NCI-H82 (cell line): ENCODE data around the gene RANBP3L.
A peak's percentile ranks its signal among the peaks of the same experiment; 100 is the strongest.
"Not testable (repeated sequence)": the region's sequence is repeated elsewhere in the genome, so short reads cannot be mapped to it uniquely, and the experiment has no call there.

Source experiments
- DNase-seq: peaks from one replicate; lab custom pipeline; 2025; lab: John Stamatoyannopoulos, UW

RANBP3L gene, protein sequence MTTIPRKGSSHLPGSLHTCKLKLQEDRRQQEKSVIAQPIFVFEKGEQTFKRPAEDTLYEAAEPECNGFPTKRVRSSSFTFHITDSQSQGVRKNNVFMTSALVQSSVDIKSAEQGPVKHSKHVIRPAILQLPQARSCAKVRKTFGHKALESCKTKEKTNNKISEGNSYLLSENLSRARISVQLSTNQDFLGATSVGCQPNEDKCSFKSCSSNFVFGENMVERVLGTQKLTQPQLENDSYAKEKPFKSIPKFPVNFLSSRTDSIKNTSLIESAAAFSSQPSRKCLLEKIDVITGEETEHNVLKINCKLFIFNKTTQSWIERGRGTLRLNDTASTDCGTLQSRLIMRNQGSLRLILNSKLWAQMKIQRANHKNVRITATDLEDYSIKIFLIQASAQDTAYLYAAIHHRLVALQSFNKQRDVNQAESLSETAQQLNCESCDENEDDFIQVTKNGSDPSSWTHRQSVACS

DNA sequence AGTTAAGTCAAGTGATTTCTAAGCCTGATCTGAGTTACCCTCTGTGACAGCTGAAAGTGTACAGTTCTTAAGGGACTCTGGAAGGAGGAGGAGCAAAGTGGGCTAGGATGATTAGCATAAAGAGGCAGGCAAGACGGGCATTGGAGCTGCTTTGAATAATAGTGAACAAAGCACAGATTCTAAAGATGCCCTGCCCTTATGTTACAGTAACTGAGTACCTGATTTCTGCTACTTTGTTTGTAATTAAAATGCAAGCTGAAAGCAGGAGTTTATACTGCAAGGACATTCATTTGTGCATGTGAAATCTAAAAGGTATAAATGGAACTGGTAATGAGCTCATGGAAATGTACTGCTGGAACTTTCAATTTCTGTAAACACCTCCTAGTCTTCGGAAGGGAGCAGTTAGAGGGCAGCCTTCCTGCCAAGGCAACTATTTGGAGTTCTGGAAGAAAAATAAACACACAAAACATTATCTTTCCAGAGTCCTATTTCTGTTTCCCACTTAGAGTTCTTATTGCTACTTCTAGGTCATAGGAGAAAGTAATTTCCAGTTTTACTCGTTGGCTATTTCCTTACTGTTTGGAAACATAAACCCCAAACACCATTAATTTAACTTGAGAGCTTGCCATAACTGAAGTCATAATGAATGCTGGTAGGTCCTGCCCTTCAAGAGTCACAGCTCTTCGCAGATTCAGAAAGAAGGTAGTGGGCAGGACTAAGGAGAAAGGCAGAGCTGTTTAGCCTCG is at the start of gene RANBP3L:
RANBP3L (minus strand) TSS at position 45 of the 746 bp plus-strand sequence. CDS start 486 bp downstream, outside the sequence.
- peak; percentile 64 for DNase-seq

- no peak for DNase-seq
These were observed 45.4 kb upstream of the RANBP3L start for GRCh38 chr5:36346896-36347690.

DNA sequence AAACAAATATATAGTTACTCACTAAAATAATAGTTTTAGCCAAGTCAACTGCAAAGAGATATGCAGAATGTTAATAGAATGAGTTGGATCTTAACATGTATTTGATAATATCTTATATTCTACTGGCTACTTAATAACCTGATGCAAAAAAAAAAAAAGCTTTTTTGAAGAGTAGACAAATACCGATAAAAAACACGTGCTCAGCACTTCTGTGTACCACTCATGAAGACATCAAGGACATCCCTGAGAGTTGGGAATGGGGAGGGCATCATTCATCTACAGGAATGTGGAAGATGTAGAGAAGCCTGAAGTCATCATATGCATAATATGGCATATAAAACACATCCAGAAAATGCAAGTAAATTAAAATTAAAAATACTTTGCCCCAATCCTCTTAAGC is 43.2 kb upstream of the RANBP3L start:
- no peak for DNase-seq

DNA sequence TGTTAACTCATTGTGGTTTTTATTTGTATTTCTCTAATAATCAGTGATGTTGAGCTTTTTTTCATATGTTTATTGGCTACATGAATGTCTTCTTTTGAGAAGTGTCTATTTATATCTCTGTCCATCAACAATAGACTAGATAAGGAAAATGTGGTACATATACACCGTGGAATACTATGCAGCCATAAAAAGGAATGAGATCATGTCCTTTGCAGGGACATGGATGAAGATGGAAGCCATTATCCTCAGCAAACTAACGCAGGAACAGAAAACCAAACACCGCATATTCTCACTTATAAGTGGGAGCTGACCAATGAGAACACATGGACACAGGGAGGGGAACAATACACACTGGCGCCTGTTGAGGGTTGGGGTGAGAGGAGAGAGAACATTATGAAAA is 40.0 kb upstream of the RANBP3L start:
- DNase-seq, result not testable (repeated sequence)

GRCh38 chr5:36337597-36337996 is 35.9 kb upstream of the RANBP3L start:
- no peak for DNase-seq

GRCh38 chr5:36334315-36334714 is 32.6 kb upstream of the RANBP3L start:
- no peak for DNase-seq

GRCh38 chr5:36332720-36333119 is 31.0 kb upstream of the RANBP3L start:
- DNase-seq, result not testable (repeated sequence)

DNA sequence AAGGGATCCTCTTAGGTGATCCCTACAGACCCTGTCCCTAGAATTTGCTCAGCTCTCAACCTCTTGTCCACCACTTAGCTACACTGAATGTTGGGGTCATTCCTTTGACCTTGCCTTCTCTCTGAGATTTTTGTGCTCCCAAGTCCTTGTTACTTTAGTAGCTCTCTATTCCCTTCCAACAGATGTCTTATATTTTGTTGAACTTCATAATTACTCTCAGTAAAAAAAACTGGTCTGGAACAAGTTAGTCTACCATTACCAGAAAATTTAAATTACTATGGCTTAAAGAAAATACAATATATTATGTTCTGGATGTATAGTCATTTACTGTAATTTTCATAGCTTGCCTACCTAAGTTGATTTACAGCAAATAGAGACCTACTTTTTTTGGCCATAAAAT is 23.5 kb upstream of the RANBP3L start:
- no peak for DNase-seq

DNA sequence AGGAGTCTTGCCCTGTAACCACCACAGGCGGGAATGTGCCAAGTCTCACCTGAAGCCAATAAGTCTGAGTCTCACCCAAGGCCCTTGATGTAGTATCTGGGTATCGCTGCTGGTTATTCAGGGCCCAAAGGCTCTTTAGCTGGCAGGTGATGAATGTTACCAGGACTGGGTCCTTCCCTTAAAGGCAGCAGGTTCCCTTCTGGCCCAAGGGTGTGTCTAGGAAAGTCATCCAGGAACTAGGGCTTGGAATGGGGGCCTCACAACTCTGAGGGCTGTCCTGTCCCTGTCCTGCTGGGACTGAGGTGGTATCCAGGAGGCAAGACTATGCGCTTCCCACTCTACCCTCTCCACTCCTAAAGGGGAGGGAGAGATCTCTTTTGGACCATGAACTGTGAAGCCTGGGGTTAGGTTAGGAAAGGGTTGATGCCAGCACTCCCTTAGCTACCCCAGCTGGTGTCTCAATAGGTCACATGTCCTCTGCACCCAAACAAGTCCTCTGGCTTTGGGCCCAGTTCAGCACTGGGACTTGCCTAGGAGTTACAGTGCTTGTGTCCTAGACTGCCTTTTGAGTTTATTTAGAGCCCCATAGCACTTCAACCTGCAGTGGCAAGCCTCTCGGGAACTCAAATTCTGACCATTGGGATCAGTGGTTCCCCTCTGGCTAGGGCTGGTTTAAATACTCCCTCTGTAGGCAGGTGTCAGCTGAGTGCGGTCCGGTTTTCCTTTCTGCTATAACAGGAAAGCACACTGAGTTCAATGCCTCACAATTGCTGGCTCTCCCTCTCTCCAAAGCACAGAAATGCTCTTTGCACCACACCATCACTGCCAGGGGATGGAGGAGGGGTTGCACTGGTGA is 22.5 kb upstream of the RANBP3L start:
- no peak for DNase-seq

DNA sequence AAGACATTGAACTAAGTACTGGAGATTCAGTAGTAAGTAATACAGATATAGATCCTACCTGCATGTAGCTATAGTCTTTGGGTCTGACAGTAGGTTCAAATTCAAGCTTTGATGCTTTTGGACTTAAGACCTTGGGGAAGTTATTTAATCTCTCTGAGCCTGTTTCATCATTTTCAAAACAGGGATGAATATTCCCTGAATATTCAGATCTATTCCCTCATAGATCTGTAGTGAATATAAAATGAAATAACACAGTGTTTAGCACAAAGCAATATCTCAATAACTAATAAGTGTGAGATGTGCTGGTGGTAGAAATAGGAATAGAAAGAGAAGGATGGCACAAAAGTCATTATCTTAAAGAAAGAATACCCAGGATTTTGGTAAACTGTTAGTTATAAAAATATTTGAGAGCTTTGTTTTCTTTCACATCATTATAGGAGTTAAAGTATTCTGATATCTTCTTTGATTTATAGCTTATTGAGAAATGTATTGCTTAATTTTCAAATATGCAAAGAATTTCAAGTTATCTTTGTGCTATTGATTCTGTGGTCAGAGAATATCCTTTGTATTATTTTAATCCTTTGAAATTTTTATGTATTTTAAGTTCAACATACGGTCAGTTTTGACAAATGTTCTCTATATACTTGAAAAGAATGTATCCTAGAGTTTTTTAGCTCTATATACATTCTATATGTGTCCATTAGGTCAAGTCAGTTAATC is 11.4 kb upstream of the RANBP3L start:
- no peak for DNase-seq

GRCh38 chr5:36311956-36312355 is 10.3 kb upstream of the RANBP3L start:
- DNase-seq, result no peak

- no peak for DNase-seq
These were observed 8.4 kb upstream of the RANBP3L start for GRCh38 chr5:36310138-36310537.

DNA sequence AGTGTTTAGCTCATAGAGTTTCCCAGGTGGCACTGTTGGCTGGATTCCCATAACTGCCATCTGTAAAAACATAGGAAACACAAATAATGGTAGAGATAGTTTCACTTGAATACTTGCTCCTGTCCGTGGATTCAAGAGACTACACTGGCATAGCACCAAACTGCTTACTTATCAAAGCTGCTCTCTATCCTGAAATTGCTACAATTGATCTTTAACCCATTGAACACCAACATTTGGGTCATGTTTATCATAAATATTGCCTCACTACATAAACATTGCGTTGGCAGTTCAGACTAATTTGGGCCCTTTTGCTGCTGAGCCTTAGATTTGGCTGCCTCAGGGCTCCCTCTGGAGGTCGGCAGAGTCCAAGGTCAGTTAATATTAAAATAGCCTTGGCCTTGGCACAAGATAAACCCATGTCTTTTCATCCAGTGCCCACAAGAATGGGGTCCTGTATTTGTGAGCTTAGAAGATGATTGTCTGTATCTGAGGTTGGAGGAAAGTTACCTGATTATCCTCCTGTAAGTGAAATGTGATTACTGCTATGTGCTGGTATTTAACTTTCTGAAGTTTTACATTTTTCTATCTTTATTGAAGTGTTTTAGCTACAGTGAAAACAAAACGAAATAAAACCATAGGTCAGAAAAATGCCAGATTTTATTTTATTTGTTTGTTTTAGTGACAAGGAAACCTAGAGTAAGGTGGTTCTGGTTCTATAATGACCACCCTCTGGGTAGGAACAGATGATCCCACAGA is 4.0 kb upstream of the RANBP3L start:
- DNase-seq, result peak; percentile 35

GRCh38 chr5:36304095-36304805 is 2.5 kb upstream of the RANBP3L start:
- no peak for DNase-seq

GRCh38 chr5:36300927-36301540 is 668 bp downstream of the RANBP3L start:
- DNase-seq, result no peak

- no peak for DNase-seq
These were observed 1.3 kb downstream of the RANBP3L start for GRCh38 chr5:36300191-36300926.

DNA sequence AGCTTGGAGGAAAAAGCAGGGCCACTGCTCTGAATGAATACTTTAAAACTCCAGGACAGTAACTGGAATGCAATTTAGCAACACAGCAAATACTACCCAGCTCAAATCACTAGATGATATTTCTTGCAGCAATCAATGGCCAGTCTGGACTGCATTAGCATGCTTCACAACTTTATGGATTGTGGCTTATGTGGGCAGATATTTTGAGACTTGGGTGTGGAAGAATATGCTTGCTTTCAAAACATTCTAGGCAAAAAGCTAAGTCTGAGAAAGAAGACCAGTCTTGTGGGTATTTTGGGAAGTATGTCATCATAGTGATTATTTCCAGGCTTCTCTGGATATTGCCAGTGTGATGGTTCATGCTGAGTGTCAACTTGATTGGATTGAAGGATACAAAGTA is 3.1 kb downstream of the RANBP3L start:
- no peak for DNase-seq

- DNase-seq, result no peak
These were observed 4.0 kb downstream of the RANBP3L start for GRCh38 chr5:36297653-36298052.
